HuH-7.5 (cell line): Measurements from ENCODE around the gene CAMK1.

ENCODE experiments used
- DNase-seq: peaks from one replicate; pipeline ENCODE4 v3.0.0; 2011; ENCODE audit warnings: low spot score

The CAMK1 gene

DNA sequence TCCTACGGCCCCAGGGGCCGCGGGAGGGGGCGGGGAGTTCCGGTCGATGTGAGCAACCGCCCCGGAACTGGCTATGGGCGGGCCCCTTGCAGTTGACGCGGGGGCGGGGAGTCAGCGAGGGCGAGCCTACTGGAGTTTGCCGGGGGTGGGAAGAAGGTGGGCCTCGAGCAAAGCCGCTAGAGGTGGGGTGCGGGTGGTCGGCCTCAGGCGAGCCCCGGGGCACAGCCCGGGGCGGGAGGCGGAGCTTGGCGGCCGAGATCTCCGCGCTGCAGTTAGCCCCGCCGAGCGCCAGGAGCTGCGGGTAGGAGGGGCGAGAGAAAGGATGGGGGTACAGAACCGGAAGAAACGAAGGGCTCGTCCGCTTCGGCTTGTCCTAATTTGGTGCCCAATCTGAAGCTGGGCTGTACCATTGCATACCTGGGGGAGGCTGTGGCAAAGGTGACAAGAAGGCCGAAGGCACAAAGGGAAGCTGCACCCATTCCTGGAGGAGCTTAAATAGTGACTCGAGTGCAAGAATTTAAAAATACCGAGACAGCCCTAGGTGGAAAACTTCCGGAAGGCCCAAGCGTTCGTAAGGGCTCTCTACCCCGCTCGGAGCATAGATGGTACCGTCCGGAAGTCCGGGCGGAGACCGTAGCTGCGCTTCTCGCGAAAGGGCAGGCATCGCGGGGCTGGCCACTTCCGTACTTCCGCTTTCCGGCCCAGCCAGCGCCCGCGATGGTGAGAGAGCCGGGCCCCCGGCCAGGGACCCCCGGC, 22.8 kb upstream of the CAMK1 start, which contains the start of the genes ARPC4 and TADA3:
TSS of gene ARPC4 (plus strand) at position 678 of the 756 bp plus-strand sequence. CDS start at position 718, 40 bp downstream.
TSS of gene TADA3 (minus strand) at position 69 of the 756 bp plus-strand sequence. CDS start 1,007 bp downstream, outside the sequence.
- peak; percentile 95 for DNase-seq

DNA sequence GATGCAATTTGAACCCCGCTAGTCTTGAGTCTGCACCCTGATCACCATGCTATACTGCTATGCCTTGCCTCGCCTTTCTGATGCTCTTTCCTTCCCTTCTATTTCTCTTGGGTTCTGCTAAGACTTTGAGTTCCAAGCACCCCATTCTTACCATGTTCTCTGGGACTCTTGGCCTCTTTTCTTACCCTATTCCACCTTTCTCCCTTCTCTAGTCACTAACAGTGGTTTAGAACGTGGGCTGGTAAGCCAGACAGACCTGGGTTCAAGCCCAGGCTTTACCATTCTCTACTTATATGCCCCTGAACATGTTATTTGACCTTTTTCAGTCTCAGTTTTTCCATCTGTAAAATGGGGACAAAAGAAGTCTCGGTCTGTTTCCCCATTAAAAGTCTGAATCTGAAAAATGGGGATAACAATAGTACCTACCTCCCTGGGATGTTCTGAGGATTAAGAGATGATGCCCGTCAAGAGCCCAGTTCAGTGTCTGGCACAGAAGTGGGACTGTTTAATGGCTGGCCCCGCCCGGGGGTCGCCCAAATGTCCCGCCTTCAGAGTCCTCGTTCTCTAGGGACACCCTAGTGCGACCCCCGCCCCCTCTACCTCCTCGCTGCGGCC, 22.1 kb upstream of the CAMK1 start:
- DNase-seq: no peak

DNA sequence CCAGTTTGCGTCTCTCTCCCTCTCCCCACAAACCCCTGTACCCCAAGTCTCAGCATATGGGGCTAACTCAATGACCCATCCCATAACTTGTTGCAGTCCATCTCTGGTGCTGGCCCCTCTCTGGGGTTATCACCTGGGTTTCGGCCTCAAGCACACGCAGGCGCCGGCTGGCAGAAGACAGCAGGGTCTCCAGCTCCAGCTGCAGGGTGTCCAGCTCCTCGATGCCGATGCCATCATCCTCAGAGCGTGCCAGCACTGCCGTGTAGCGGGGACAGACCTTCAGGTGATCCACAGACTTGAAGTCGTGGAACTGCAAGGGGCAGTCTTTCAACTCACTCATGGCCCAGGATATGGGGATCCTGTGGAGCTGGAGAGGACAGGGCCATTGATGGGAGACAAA, 21.4 kb upstream of the CAMK1 start:
- DNase-seq: no peak

DNA sequence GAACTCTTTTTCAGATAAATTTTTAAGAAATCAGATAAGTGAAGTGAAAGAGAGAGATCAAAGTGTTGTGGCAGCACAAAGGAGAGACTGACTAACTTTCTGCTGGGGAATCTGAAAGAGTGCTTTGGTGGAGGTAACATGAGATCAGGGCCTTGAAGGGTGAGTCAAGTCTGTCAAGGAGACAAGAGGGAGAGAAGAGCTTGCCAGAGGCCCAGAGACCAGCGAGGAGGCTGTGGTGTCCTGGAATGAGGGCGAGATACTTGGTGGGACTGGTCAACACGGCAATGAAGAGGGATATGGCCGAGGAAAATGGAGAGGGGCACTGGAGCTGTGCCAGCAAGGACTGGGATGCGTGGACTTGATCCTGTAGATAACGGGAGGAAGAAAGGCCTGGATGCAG, 18.0 kb upstream of the CAMK1 start:
- DNase-seq: no peak

DNA sequence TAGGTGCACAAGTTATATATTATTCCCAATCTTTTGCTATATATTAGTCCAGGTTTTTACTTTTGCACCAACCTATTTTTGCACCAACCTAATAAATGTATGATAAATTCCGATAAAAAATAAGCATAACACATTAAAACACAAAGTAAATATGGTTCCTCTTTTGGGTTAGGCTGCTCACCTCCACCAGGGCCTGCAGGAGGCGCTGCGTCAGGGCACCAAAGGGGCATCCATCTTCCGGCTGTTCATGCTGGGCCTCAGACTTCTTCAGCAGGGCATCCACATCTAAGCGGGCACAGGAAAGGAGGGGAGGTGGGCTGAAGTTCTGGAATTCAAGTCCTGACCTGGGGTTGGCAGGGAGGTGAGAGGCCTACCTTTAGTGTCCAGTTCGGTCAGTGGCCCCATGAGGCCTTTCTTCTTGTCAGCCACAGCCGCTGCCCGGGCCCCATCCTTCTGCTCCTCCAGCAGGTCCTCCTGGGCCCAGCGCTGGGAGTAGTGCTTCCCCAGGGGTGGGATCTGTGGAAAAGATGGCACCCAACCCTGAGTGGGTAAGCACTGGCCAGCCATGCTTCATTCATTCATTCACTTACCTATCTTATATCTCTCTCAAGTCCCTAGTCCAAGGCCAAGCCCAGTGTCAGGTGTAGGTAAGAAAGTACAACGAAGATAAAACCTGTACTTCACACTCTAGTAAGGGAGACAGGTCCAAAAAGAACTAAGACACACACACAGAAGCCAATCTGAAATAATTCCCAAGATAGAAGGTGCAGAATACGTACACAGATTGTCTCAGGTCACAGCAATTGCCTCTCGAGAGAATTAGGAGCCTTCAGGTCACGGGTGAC, 17.3 kb upstream of the CAMK1 start:
- no peak for DNase-seq

DNA sequence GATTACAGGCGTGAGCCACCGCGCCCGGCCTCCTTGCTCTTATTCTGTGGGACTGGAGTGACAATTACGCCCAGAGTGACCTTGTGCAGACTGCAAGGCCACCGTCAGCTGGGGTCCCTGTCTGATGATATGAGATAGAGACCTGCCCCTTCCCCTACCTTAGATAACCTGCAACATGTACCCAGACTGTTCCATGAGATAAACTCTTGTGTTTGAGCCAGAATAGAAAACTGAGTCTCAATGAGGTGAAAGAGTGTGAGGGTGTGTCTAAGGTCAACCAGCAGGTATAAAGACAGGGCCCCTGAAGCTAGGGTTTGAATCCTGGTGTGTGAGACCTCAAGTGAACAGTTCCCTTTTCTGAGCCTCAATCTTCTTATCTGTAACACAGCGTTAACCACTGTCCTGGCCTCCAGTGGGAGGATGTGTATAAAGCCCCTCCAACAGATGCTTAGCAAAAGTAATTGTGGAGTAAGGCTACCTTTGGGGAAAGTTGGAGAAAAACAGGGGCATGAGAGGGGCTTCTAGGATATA, 16.5 kb upstream of the CAMK1 start:
- no peak for DNase-seq

DNA sequence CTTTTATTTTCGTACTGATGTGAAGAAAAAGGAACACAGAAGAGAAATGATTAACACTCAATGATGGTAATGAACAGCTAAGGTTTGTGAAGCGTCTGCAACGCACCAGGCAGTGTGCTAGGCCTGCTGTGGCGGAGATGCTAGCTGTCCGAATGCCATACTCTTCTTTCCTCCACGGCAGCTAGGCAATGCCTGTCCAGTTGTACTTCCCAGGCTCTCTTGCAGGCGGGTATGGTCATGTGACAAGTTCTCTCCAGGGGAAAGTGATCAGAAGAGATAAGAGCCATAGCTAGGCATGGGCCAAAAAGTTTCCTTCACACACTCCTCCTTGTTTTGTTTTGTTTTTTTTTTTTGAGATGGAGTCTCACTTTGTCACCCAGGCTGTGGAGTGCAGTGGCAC, 15.9 kb upstream of the CAMK1 start:
- no peak for DNase-seq

DNA sequence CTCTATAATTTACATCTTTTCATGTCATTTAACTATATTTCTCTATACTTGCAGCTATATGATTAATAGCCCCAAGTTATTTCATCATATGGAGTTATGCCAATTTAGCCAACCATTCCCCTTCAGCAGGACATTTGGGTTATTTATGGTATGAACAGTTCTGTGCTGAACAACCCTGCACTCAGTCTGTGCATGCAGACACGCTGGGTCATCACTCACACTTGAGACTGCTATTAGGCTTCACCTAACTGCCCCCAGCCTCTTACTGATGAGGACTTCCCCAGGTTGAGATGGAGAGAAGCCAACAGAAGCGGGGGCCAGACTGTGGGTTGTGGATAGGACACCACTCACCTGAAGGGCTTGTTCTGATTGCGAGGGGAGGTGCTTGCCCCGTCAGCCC, 15.2 kb upstream of the CAMK1 start:
- DNase-seq: no peak

DNA sequence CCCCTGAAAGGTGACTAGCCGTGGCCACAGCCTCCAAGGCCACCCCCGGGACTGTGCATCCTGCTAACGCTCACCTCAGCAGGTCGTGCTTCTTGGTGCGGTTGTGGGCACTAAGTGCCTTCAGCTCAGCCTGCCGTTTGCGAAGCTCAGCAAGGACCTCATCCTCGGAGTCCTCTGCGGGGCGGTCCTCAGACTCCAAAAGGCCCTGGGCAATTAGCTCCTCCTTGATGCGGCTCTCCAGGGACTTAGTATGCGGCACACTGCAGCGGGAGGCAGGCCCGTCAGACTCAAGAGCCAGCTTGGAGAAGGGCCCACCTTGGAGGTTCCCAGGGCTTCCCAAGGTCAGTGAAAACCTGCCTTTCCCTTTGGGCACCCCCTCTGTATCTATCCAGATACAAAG, 14.2 kb upstream of the CAMK1 start:
- no peak for DNase-seq

DNA sequence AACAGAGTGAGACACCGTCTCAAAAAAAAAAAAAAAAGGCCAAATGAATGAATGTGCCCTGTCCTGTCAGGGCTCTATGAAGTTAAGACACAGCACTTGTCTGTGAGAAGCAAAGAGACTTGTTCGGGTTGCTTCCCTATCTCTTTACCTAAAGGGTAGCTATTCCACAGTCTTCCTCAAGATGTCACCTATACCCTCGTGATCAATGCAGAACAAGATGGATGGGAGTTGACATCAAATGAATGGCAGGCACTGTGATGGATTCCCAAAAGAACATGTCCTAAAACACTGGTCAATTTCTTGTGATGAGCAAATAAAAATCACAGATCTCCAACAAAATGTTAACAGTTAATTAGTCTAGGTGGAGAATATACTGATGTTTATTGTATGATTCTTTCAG, 13.0 kb upstream of the CAMK1 start:
- DNase-seq: no peak

DNA sequence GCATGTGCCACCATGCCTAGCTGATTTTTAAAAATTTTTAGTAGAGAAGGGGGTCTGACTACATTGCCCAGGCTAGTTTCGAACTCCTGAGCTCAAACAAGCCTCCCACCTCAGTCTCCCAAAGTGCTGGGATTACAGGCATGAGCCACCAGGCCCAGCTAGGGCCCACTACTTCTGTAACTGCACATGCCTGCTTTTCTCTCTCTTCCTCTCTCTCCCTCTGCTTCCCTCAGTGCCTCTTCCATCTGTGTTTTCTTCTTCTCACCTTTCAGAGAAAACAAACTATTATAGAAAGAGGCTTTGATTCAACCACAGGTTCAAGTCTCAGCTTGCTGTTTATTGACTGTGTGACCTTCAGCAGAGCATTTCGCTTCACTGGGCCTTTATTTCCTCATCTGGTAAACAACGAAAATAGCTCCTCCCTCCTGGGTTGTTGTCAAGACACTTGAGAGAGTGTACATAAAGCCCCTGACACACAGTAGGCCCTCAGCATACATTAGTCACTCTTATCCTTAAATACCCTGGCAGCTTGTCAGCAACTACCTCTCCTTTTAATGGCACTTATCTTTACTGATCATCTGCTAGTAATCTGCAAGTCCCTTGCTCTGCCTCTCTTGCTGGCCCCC, 12.3 kb upstream of the CAMK1 start:
- no peak for DNase-seq

DNA sequence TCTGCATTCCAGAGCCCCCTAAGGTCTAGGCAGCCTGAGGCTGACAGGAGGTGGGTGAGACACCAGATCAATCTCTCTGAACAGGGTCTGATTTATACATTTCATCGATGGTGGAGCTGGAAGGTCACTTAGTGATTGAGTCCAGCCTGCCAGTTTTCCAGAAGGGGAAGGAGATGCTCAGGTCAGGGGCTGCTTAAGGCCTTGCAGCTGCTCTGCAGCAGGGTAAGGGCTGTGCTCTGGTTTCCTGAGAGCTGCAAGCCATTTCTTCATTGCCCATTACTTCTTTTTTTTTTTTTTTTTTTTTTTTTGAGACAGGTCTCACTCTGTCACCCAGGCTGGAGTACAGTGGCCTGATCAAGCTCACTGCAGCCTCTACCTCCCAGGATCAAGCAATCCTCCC, 11.8 kb upstream of the CAMK1 start:
- DNase-seq: no peak

DNA sequence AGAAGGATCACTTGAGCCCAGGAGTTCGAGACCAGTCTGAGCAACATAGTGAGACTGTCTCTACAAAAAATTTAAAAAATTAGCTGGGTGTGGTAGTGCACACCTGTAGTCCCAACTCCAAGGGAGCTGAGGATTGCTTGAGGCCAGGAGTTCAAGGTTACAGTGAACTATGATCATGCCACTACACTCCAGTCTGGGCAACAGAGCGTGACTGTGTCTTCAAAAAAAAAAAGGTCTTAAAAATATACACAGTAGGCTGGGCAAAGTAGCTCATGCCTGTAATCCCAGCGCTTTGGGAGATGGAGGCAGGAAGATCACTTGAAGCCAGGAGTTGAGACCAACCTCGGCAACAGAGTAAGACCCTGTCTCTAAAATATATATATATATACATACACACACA, 11.2 kb upstream of the CAMK1 start:
- no peak for DNase-seq

DNA sequence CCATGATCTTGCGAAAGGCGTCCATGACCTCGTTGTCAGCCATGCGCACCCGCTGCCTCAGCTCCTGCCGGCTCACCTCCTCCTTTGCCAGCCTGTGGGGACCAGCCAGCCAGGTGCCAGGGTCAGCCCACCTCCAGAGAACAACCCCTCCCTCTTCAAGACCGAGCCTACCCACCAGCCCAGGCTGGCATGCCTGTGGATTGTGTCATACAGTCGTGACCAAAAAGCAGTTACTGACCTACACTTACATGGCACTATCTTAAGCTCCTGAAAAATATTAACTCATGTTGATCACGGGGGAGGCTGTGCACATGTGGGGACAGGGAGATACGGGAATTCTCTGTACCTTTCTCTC, 10.7 kb upstream of the CAMK1 start:
- no peak for DNase-seq

DNA sequence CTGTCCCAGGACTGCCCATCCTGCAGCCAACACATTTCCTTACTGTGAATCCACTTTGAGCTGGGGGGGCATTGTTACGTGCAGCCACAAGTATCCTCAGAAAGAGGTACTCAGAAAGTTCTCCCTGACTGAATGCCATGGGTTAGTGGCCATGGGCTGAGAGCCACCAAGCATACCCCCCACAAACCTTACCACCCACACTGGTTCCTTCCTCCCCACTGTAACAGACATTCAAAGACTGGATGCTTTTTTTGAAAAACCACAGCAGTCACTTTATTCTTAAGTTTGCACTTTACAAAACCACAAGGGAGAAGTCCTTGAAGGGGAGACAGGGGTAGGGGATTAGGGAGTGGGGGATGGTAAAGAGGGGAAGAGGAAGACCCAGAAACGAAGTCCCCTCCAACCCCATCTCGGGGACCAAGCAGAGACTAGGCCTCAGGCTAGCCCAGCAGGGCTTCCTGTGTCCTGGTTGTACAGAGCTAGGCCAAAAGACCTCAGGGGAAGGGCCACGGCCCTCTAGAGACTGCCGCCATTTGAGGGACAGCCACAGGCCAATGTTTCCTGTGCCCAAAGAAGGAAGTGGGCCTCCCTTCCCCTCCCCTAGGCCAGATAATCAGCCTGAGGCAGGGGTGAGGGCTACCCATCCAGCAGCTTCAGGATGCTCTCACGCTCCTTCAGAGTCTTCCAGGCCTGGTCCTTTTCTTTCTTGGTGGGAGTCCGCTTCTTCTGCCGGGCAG, 10.1 kb upstream of the CAMK1 start:
- DNase-seq: no peak

DNA sequence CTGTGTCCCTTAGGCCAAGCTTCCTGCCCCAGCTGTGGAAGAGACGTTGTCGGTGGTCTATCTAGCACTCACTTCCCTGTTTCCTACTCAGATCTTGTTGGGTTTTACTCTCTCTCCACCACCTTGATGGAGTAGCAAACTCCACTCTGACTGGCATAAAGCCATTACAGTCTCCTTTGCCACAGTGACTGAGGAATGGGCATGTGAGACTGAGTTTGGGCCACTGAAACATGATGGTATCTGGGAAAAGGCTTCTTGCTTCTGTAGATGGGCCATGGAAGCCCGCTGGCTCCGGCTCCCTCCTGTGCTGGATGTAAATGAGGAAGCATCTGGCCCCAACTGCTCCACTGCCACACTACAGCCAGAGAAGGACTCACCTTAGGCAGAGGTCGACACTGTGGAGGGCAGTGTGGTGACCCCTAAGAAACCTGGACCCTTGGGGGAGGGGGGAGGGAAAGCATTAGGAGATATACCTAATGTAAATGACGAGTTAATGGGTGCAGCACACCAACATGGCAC, 9.4 kb upstream of the CAMK1 start:
- DNase-seq: no peak

DNA sequence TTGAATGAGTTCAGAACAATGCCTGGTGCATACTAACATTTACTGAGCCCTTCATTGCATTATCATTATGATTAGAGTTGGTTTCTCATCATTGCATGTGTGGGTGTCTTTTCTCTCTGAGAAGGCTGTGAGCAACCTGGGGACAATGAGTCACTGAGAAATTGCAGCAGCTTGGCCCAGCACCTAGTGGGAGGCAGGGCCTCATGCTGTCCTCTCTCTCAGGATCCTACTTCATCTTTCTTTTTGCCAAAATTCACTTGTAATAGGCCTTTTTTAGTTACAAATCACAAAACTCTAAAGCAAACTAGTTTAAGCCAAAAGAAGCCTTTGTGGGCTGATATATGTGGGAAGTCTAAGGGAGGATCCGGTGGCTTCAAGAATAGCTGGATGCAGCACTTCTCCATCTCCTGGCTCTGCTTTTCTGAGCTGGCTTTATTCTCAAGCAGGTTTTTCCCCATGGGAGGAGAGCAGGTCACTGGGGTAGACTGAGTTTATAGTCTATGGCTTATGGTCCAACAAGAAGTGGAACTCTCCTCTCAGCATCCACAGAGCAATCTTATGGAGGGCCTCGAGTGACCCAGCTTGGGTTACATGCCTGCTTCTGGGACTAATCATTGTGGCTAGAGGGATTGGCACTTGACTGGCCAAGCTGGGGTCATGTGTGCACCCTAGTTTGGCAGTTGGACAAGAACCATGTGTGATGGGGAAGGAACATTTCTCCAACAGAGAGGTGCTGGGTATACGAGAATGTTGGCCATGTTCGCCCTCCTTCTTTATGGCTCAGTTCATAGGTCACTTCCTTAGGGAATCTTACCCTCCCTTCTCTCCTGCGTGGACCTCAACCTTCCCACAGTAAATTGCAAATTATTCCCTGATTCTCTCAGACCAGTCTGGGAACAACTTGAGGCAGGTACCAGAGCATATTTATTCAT, 8.7 kb upstream of the CAMK1 start:
- no peak for DNase-seq

DNA sequence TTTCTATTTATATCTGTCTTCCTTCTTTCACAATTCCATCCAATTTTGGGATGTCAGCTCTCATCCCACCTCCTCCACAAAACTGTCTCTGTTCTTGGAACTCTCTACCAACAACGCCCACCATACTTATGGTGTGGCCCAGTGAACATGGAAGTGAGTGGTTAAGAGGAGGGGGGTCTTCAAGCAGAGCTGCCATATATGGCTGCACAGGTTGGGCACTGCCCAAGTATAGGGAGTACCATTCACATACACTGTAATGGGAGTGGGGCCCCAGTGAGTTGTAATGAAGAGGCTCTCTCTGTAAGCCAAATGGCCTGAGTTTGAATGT, 7.9 kb upstream of the CAMK1 start:
- no peak for DNase-seq

DNA sequence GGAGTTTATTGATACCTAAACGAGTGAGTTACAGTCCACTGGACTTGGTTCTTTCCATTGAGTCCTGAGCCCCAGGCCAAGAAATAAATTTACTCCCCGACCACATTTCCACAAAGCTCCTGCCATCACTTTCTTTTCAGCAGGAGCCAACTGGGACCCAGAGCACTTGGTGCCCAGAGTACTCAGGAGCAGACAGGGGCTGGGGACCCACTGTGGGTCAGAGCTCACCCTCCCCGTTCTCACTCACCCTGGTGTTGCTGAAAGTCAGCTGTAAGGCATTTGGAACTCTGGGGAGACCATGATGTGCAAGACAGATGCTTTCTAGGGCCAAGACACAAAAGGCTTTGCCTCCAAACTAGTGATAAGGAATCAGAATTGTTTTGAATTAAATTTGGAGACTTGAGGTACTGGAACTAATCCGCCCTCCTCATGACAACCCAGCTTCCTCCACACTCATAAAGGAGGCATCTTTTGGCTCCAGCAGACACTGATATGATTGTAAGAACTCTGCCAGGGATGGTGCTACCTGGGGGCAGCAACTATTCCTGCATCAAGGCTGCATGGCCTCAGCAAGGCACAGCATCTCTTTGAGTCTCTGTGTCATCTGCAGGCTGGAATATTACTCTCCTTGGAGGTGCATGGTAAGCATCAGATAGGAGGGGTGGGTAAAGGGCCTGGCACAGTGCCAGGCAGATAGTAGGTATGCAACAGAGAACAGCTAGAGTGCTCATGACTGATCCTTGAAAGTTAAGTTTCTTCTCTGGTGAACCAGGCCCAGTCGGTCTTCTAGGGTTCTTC, 7.3 kb upstream of the CAMK1 start:
- no peak for DNase-seq
